ENCODE measurements around the gene FAM83F.
A peak's percentile ranks its signal among the peaks of the same experiment; 100 is the strongest.

Gene FAM83F

DNA sequence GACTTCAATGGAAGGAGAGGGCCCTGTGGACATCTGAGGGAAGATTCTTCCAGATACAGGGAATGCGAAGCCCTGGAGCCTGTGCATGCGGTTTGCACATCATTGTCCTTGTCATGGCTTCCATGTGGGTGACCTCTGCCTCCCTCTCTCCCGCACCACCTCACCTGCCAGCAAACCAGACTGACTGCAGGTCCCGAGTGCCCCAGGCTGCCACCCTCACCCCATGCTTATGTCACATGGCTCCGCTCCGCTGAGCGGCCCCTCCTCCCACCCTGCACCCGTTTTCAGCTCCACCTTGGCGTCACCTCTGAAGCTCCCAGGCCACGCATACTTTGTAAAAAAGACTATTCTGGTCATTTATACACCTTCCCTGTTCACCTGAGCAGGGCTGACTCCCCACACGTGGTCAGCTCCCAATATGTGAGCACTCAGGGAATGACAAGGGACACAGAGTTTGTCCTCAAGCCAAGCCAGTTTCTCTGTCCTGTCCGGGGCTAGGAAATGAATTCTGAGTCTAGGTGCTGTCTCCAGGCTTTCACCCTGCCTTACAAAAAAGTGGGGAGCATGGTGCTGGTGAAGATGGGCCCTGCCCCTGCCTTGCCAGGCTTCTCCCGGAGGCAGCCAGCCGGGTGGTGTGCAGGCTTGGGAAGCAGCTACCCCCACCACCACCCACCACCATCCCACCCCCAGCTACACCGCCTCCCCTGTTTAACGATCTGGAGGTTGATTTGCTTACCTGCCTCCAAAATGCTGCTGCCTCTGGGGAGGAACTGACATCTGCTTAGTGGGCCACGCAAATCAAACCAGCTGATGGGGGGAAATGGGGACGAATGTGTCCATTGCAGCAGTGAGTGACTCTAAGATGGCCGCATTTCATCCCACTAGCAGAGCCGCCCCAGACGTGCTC lies 32.7 kb downstream of the FAM83F start:
- no peaks in the 10 kb centered on the region for H3K9me3 ChIP-seq (ENCODE audit: control extremely low read depth in 1 of 5, control insufficient read depth in 4 of 5, insufficient read depth in 2 of 5, low read depth in 1 of 5, low read length in 4 of 5)
- no peak overlapping the region for H3K4me3 ChIP-seq (ENCODE audit: control insufficient read depth in 1 of 7, extremely low read depth in 1 of 7, insufficient read depth in 4 of 7, low read depth in 2 of 7, low read length in 6 of 7)
- POLR2A ChIA-PET = no interaction called here
- WGBS (ENCODE audit: insufficient coverage) = 92% methylated on average over 18 of the region's 21 CpGs
- H3K27me3 ChIP-seq (replicated peaks in 2 of 5; ENCODE audit: control insufficient read depth in 4 of 5, insufficient read depth in 5 of 5, low read length in 4 of 5) = peaks cover 0 to 14% (median 2%) of the 10 kb centered on the region in 5 experiments
- DNase-seq = no peak
- H3K4me1 ChIP-seq (ENCODE audit: control extremely low read depth in 1 of 4, control insufficient read depth in 4 of 4, insufficient read depth in 4 of 4, low read length in 3 of 4) = peaks cover 0 to 14% (median 11%) of the 10 kb centered on the region in 4 experiments
- H3K27ac ChIP-seq (ENCODE audit: insufficient read depth in 1 of 2, low read depth in 1 of 2, low read length in 2 of 2, poor library complexity in 1 of 2, severe bottlenecking in 2 of 2) = no peak overlapping the region
- CTCF ChIA-PET = interaction anchor here (0.8 to 8.9 kb wide), 4 partner anchors 8 to 490 kb away, joined by 3 to 85 read pairs (median 30); no protein-coding TSS in a partner anchor
- no peaks in the 10 kb centered on the region for H3K36me3 ChIP-seq (ENCODE audit: control insufficient read depth in 4 of 4, insufficient read depth in 4 of 4, low read length in 3 of 4)

DNA sequence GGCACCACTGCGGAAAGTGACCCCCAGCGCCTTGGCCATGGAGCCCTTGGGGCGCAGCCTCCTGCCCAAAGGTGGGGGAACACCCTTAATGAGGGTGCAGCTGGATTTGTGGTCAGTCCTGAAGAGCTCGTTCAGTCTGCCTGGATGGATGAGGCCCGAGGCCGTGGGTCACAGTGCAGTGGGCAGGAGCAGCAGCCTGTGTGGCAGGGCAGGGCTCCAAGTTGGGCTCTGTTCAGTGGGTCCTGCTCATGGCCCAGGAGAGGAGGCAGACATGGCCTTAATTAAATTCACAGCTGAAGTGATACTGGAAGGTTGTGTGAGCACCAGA lies 33.3 kb downstream of the FAM83F start:
- Histone ChIP-seq H3K4me3 (ENCODE audit: control insufficient read depth in 1 of 7, extremely low read depth in 1 of 7, insufficient read depth in 4 of 7, low read depth in 2 of 7, low read length in 6 of 7) (no peak overlapping the region), H3K27ac (ENCODE audit: insufficient read depth in 1 of 2, low read depth in 1 of 2, low read length in 2 of 2, poor library complexity in 1 of 2, severe bottlenecking in 2 of 2) (no peak overlapping the region), H3K27me3 (replicated peaks in 2 of 5; ENCODE audit: control insufficient read depth in 4 of 5, insufficient read depth in 5 of 5, low read length in 4 of 5) (peaks cover 0 to 13% (median 2%) of the 10 kb centered on the region in 5 experiments), H3K36me3 (ENCODE audit: control insufficient read depth in 4 of 4, insufficient read depth in 4 of 4, low read length in 3 of 4) (no peaks in the 10 kb centered on the region), H3K9me3 (ENCODE audit: control extremely low read depth in 1 of 5, control insufficient read depth in 4 of 5, insufficient read depth in 2 of 5, low read depth in 1 of 5, low read length in 4 of 5) (no peaks in the 10 kb centered on the region), H3K4me1 (ENCODE audit: control extremely low read depth in 1 of 4, control insufficient read depth in 4 of 4, insufficient read depth in 4 of 4, low read length in 3 of 4) (peaks cover 0 to 14% (median 11%) of the 10 kb centered on the region in 4 experiments)
- ChIA-PET CTCF (interaction anchor here (0.7 to 8.9 kb wide), 2 partner anchors 9 to 491 kb away, joined by 3 to 85 read pairs; no protein-coding TSS in a partner anchor), POLR2A (no interaction called here)
- DNase-seq = no peak
- WGBS (ENCODE audit: insufficient coverage) = 93% methylated on average over 5 of the region's 6 CpGs

DNA sequence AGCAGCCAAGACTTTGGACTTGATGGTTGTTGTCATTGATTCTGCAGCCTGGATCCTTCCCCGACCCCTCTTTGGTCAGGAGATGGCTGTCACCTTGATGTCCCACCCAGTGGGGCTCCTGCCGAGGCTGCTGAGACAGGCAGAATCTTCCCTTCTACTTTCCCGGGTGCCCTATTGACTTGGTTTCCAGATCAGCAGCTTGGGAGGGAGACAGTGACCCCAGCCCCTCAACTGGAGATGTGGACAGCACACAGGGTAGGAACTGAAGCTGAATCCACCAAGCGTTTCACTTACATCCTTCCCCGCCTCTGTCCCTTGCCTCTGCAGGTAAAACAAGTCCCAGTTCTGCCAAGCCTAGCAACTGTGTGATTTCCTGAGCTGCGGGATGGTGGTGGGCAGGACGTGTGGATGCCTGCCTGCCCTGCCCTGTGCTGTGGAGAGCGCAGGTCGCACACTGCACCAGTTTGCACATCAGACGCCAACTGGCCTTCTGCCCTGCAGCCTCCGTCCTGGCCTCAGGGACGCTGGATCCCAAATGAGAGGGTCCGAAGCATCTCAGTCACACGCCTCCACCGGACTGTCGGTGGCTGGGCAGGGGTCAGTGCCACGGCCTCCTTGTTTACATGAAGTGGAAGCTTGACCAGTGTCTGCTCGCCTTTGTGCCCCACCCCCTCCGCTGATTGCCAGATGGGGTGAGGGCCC lies 34.6 kb downstream of the FAM83F start:
- no peak overlapping the region for H3K4me3 ChIP-seq (ENCODE audit: control insufficient read depth in 1 of 7, extremely low read depth in 1 of 7, insufficient read depth in 4 of 7, low read depth in 2 of 7, low read length in 6 of 7)
- WGBS (ENCODE audit: insufficient coverage) = 99% methylated on average over 16 of the region's 19 CpGs
- ChIA-PET POLR2A (no interaction called here), CTCF (interaction anchor here (1.5 kb wide), 1 partner anchor 405 kb away, joined by 4 read pairs; no protein-coding TSS in a partner anchor)
- DNase-seq = no peak
- H3K27me3 ChIP-seq (replicated peaks in 2 of 5; ENCODE audit: control insufficient read depth in 4 of 5, insufficient read depth in 5 of 5, low read length in 4 of 5) = peaks cover 0 to 1% (median 0%) of the 10 kb centered on the region in 5 experiments
- no peak overlapping the region for H3K27ac ChIP-seq (ENCODE audit: insufficient read depth in 1 of 2, low read depth in 1 of 2, low read length in 2 of 2, poor library complexity in 1 of 2, severe bottlenecking in 2 of 2)
- H3K4me1 ChIP-seq (ENCODE audit: control extremely low read depth in 1 of 4, control insufficient read depth in 4 of 4, insufficient read depth in 4 of 4, low read length in 3 of 4) = peaks cover 0 to 14% (median 11%) of the 10 kb centered on the region in 4 experiments
- no peaks in the 10 kb centered on the region for H3K36me3 ChIP-seq (ENCODE audit: control insufficient read depth in 4 of 4, insufficient read depth in 4 of 4, low read length in 3 of 4)
- no peaks in the 10 kb centered on the region for H3K9me3 ChIP-seq (ENCODE audit: control extremely low read depth in 1 of 5, control insufficient read depth in 4 of 5, insufficient read depth in 2 of 5, low read depth in 1 of 5, low read length in 4 of 5)

DNA sequence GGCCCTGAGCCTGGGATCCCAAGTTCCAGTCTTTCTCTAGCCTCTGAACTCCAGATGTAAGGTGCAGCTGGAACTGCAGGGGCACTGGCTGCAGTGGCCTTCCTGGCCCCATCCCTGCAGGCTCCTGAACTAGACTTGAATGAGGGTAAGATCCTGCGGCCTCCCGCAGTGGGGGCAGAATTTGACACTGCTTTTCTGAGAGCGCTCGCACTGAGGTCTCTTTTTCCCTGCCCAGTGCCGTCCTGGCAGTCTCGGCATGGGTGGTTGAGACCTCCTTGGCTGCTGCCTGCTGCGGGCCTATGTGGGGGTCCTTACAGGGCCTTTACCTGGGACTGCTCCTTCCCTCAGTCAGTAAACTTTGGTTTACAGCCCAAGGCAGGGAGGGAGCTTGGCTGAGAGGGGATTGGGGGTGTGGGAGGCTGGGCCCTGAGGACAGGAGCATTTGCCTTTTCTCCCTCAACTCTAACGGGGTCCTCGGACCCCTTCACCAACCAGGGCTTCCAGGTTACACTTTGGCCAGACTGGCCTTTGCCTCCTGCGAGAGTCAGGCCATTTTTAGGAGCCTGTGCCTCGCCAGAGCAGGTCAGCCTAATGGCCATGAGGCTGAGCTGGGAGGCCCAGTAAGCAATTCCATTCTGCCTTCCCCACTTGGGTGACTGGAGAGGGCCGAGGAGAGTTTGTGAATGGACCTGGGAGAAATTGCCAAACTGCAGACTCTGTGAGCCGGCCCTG lies 35.4 kb downstream of the FAM83F start:
- no peak overlapping the region for H3K27ac ChIP-seq (ENCODE audit: insufficient read depth in 1 of 2, low read depth in 1 of 2, low read length in 2 of 2, poor library complexity in 1 of 2, severe bottlenecking in 2 of 2)
- ChIA-PET POLR2A (no interaction called here), CTCF (interaction anchor here (1.5 kb wide), 1 partner anchor 406 kb away, joined by 4 read pairs; no protein-coding TSS in a partner anchor)
- H3K27me3 ChIP-seq (replicated peaks in 2 of 5; ENCODE audit: control insufficient read depth in 4 of 5, insufficient read depth in 5 of 5, low read length in 4 of 5) = no peaks in the 10 kb centered on the region
- no peak overlapping the region for H3K4me3 ChIP-seq (ENCODE audit: control insufficient read depth in 1 of 7, extremely low read depth in 1 of 7, insufficient read depth in 4 of 7, low read depth in 2 of 7, low read length in 6 of 7)
- WGBS (ENCODE audit: insufficient coverage) = 96% methylated on average over 9 of the region's 13 CpGs
- peaks cover 0 to 10% (median 7%) of the 10 kb centered on the region in 4 experiments for H3K4me1 ChIP-seq (ENCODE audit: control extremely low read depth in 1 of 4, control insufficient read depth in 4 of 4, insufficient read depth in 4 of 4, low read length in 3 of 4)
- no peaks in the 10 kb centered on the region for H3K9me3 ChIP-seq (ENCODE audit: control extremely low read depth in 1 of 5, control insufficient read depth in 4 of 5, insufficient read depth in 2 of 5, low read depth in 1 of 5, low read length in 4 of 5)
- no peak for DNase-seq
- H3K36me3 ChIP-seq (ENCODE audit: control insufficient read depth in 4 of 4, insufficient read depth in 4 of 4, low read length in 3 of 4) = no peaks in the 10 kb centered on the region

DNA sequence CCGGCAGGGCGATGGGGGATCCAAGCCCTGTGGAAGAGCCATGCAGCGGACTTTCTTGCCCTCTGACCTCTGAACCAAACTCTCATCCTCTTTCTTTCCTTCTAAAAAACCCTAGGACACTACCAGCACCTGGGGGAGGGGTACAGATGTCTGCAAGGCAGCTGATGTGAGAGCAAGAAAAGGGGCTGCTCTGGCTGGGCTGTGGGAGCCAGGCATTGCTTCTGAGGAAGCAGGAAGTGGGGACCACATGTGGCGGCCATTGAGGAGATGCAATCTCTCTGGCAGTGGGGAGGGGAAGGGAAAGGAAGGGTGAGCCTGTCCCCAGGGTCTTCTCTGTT lies 36.0 kb downstream of the FAM83F start:
- peak in 2 of 3 donors; percentile 41 to 56 for DNase-seq
- WGBS (ENCODE audit: insufficient coverage) = 70% methylated on average over 4 of the region's 4 CpGs
- Histone ChIP-seq H3K9me3 (ENCODE audit: control extremely low read depth in 1 of 5, control insufficient read depth in 4 of 5, insufficient read depth in 2 of 5, low read depth in 1 of 5, low read length in 4 of 5) (no peaks in the 10 kb centered on the region), H3K4me3 (ENCODE audit: control insufficient read depth in 1 of 7, extremely low read depth in 1 of 7, insufficient read depth in 4 of 7, low read depth in 2 of 7, low read length in 6 of 7) (no peak overlapping the region), H3K4me1 (ENCODE audit: control extremely low read depth in 1 of 4, control insufficient read depth in 4 of 4, insufficient read depth in 4 of 4, low read length in 3 of 4) (peaks cover 0 to 10% (median 7%) of the 10 kb centered on the region in 4 experiments), H3K27ac (ENCODE audit: insufficient read depth in 1 of 2, low read depth in 1 of 2, low read length in 2 of 2, poor library complexity in 1 of 2, severe bottlenecking in 2 of 2) (no peak overlapping the region), H3K36me3 (ENCODE audit: control insufficient read depth in 4 of 4, insufficient read depth in 4 of 4, low read length in 3 of 4) (no peaks in the 10 kb centered on the region), H3K27me3 (replicated peaks in 2 of 5; ENCODE audit: control insufficient read depth in 4 of 5, insufficient read depth in 5 of 5, low read length in 4 of 5) (no peaks in the 10 kb centered on the region)
- ChIA-PET CTCF (no interaction called here), POLR2A (no interaction called here)

DNA sequence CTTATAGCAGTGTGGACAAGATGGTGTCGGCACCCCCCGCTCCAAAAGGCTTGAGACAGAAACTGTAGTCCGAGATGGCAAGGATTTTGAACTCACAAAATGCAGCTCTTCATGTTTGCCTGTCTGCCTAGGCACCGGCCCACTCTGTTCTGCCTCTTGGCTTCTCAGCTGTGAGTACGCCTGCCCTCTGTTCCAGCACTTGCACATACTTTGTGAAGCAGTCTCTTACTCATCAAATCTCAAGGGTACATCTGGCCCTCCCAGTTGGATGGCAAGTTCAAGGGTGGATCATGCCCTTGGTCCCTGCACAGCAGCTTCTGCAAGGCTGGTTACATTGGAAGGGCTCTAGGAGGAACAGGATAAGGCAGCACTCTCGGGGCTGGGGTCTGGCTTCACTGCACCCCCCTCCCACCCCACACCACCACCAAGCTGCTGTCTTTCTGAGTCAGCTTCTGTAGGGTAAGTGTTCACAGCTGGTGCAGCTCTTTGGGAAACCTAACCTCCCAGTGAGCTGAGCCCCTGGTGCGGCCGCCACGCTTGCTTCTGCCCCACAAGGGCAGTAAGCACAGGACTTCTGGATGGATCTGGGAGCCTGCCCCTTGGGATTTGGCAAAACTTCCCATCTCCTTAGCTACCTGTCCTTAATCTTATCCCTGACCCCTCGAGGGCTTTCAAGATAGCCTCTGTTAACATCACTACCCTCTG lies 37.2 kb downstream of the FAM83F start:
- WGBS (ENCODE audit: insufficient coverage) = 98% methylated on average over 8 of the region's 10 CpGs
- CTCF ChIA-PET = interaction anchor here (0.6 to 2.6 kb wide), 4 partner anchors 9 to 497 kb away, joined by 3 to 9 read pairs (median 4); no protein-coding TSS in a partner anchor
- POLR2A ChIA-PET = no interaction called here
- DNase-seq = no peak
- Histone ChIP-seq H3K9me3 (ENCODE audit: control extremely low read depth in 1 of 5, control insufficient read depth in 4 of 5, insufficient read depth in 2 of 5, low read depth in 1 of 5, low read length in 4 of 5) (no peaks in the 10 kb centered on the region), H3K27ac (ENCODE audit: insufficient read depth in 1 of 2, low read depth in 1 of 2, low read length in 2 of 2, poor library complexity in 1 of 2, severe bottlenecking in 2 of 2) (no peak overlapping the region), H3K27me3 (replicated peaks in 2 of 5; ENCODE audit: control insufficient read depth in 4 of 5, insufficient read depth in 5 of 5, low read length in 4 of 5) (no peaks in the 10 kb centered on the region), H3K4me1 (ENCODE audit: control extremely low read depth in 1 of 4, control insufficient read depth in 4 of 4, insufficient read depth in 4 of 4, low read length in 3 of 4) (peaks cover 0 to 15% (median 9%) of the 10 kb centered on the region in 4 experiments), H3K4me3 (ENCODE audit: control insufficient read depth in 1 of 7, extremely low read depth in 1 of 7, insufficient read depth in 4 of 7, low read depth in 2 of 7, low read length in 6 of 7) (no peak overlapping the region), H3K36me3 (ENCODE audit: control insufficient read depth in 4 of 4, insufficient read depth in 4 of 4, low read length in 3 of 4) (no peaks in the 10 kb centered on the region)

Measured in common myeloid progenitor, CD34-positive (primary cell).